A549 (cell line): ENCODE measurements around the gene LUZP1. TPM values are rescaled to one million over a fixed set of nuclear protein-coding genes. Genes with fewer than 3 reads are reported as not detected.
A peak's percentile ranks its signal among the peaks of the same experiment; 100 is the strongest.

Experiments used
- ATAC-seq, 2 experiments: fragments of 200-7000 bp in 1 of 2; fragments of >200 bp in 1 of 2; cut with Nextera tagmentation in 1 of 2; cut with Tn5 transposase in 1 of 2; 3 replicates each; pipeline versions ENCODE4 v1.8.0 to v1.9.1; 2018 to 2020; ENCODE audit warnings: mild to moderate bottlenecking in 1 of 2, moderate library complexity in 1 of 2
- CTCF ChIA-PET: fragments of 300-600 bp; sonication (Branson Sonifier 250); formaldehyde crosslinking; extraction: SDS; loops from one replicate; lab custom pipeline; 2021; ENCODE audit warnings: antibody characterized with exemption, inconsistent platforms; lab: Yijun Ruan, JAX
- POLR2A ChIA-PET: fragments of 350-600 bp; formaldehyde crosslinking; extraction: SDS; loops from one replicate; lab custom pipeline; 2021; ENCODE audit warnings: antibody characterized with exemption, inconsistent platforms; lab: Yijun Ruan, JAX
- DNase-seq, 2 experiments: peaks; one replicate each; pipeline versions ENCODE4 v3.0.0 to v3.0.0-alpha.2; 2011 to 2016; ENCODE audit warnings: low read depth in 1 of 2, low spot score in 1 of 2
- FAIRE-seq: peaks from 2 replicates; lab custom pipeline; 2011; peaks lifted over from hg19 to GRCh38; lab: Jason Lieb, UNC
- H3K27ac ChIP-seq, 2 experiments: fragments of >200 bp; sonication (Bioruptor Twin); formaldehyde crosslinking; 3 replicates each; pipeline ENCODE4 v1.5.1; 2016 to 2017
- H3K4me1 ChIP-seq: fragments of >200 bp; sonication (Bioruptor Twin); formaldehyde crosslinking; 3 replicates; pipeline ENCODE4 v1.6.1; 2016
- H3K4me2 ChIP-seq: fragments of >200 bp; sonication (Bioruptor Twin); formaldehyde crosslinking; 3 replicates; pipeline ENCODE4 v1.6.1; 2016
- H3K4me3 ChIP-seq: fragments of >200 bp; sonication (Bioruptor Twin); formaldehyde crosslinking; 3 replicates; pipeline ENCODE4 v1.5.1; 2016
- H3K9me3 ChIP-seq: fragments of >200 bp; sonication (Bioruptor Twin); formaldehyde crosslinking; 3 replicates; pipeline ENCODE4 v1.6.1; 2016
- BHLHE40 ChIP-seq: IDR thresholded peaks from 2 replicates; pipeline ENCODE4 v1.6.1; 2012; ENCODE audit warnings: low read depth, low read length, inconsistent platforms
- CBX8 ChIP-seq: fragments of 200-600 bp; sonication (generic); IDR thresholded peaks from 2 replicates; pipeline ENCODE4 v1.6.1; 2016
- EHF ChIP-seq: fragments of 250-450 bp; sonication (Bioruptor Pico); IDR thresholded peaks from 2 replicates; pipeline ENCODE4 v1.5.0; 2020; ENCODE audit warnings: mild to moderate bottlenecking
- EHMT2 ChIP-seq: fragments of 200-600 bp; sonication (generic); IDR thresholded peaks from 2 replicates; pipeline ENCODE4 v1.6.1; 2016; ENCODE audit warnings: antibody characterized with exemption, low read depth, mild to moderate bottlenecking, moderate library complexity
- FOSL2 ChIP-seq, 2 experiments: fragments of 450-650 bp in 1 of 2; fragments of >200 bp in 1 of 2; sonication (Bioruptor Twin) in 1 of 2; formaldehyde crosslinking; IDR thresholded peaks; 2 replicates each; pipeline versions ENCODE4 v1.5.0 to v1.6.1; 2016 to 2020; ENCODE audit warnings: mild to moderate bottlenecking in 1 of 2, moderate library complexity in 1 of 2
- FOXS1 ChIP-seq: fragments of 250-450 bp; sonication (Bioruptor Pico); IDR thresholded peaks from 2 replicates; pipeline ENCODE4 v1.5.0; 2020; ENCODE audit warnings: mild to moderate bottlenecking, moderate library complexity
- GATA3 ChIP-seq: IDR thresholded peaks from 2 replicates; pipeline ENCODE4 v1.6.1; 2012; ENCODE audit warnings: borderline replicate concordance
- HDAC2 ChIP-seq: fragments of 200-600 bp; sonication (generic); IDR thresholded peaks from 2 replicates; pipeline ENCODE4 v1.6.1; 2016
- HEYL ChIP-seq: fragments of 250-450 bp; sonication (Bioruptor Pico); IDR thresholded peaks from 2 replicates; pipeline ENCODE4 v1.8.0; 2021; ENCODE audit warnings: mild to moderate bottlenecking, moderate library complexity
- HOXA7 ChIP-seq: fragments of 250-450 bp; sonication (Bioruptor Pico); IDR thresholded peaks from 2 replicates; pipeline ENCODE4 v1.5.0; 2020; ENCODE audit warnings: mild to moderate bottlenecking, moderate library complexity
- HOXB13 ChIP-seq: fragments of 250-450 bp; sonication (Bioruptor Pico); IDR thresholded peaks from 2 replicates; pipeline ENCODE4 v1.5.0; 2020; ENCODE audit warnings: low read depth, mild to moderate bottlenecking, moderate library complexity
- HOXB5 ChIP-seq: fragments of 250-450 bp; sonication (Bioruptor Pico); IDR thresholded peaks from 2 replicates; pipeline ENCODE4 v1.5.0; 2020; ENCODE audit warnings: mild to moderate bottlenecking, moderate library complexity
- JUNB ChIP-seq: fragments of >200 bp; sonication (Bioruptor Twin); formaldehyde crosslinking; IDR thresholded peaks from 2 replicates; pipeline ENCODE4 v1.6.1; 2016
- KDM1A ChIP-seq: fragments of 200-600 bp; sonication (generic); IDR thresholded peaks from 2 replicates; pipeline ENCODE4 v1.6.1; 2016; ENCODE audit warnings: low read depth, mild to moderate bottlenecking
- MAFK ChIP-seq: fragments of 450-650 bp; IDR thresholded peaks from 2 replicates; pipeline ENCODE4 v1.6.1; 2014; ENCODE audit not compliant: partially characterized antibody
- NFE2L2 ChIP-seq: fragments of 150-350 bp; conservative IDR thresholded peaks from 2 replicates; pipeline ENCODE4 v1.6.1; 2014; ENCODE audit warnings: low read length
- NR3C1 ChIP-seq: fragments of >200 bp; sonication (Bioruptor Twin); formaldehyde crosslinking; IDR thresholded peaks from 3 replicates; pipeline ENCODE4 v1.6.1; 2017
- RFX5 ChIP-seq: fragments of 450-650 bp; IDR thresholded peaks from 2 replicates; pipeline ENCODE4 v1.7.1; 2014; ENCODE audit warnings: antibody characterized with exemption, mild to moderate bottlenecking, moderate library complexity
- RNF2 ChIP-seq: fragments of 200-600 bp; sonication (generic); IDR thresholded peaks from 2 replicates; pipeline ENCODE4 v1.6.1; 2016; ENCODE audit warnings: low read depth, mild to moderate bottlenecking, antibody characterized with exemption, moderate library complexity, borderline replicate concordance
- SREBF2 ChIP-seq: fragments of 450-650 bp; IDR thresholded peaks from 2 replicates; pipeline ENCODE4 v1.6.1; 2014; ENCODE audit warnings: mild to moderate bottlenecking, moderate library complexity
- TP53 ChIP-seq: fragments of 250-450 bp; sonication (Bioruptor Pico); IDR thresholded peaks from 2 replicates; pipeline ENCODE4 v1.5.0; 2021; ENCODE audit warnings: mild to moderate bottlenecking, moderate library complexity
- ZNF302 ChIP-seq: fragments of 250-450 bp; sonication (Bioruptor Pico); IDR thresholded peaks from 2 replicates; pipeline ENCODE4 v1.9.0; 2021; ENCODE audit warnings: inconsistent platforms, mild to moderate bottlenecking, moderate library complexity
- WGBS: methylation state at CpG from one replicate; pipeline ENCODE4 v1.1.6; 2017; ENCODE audit errors: missing lambda C conversion rate; 5-methylcytosine and 5-hydroxymethylcytosine counted together
- polyA plus RNA-seq, 4 experiments: library from polyadenylated mRNA; depleted of rRNA in 3 of 4; stranded (reverse); fragments of >200 nt; fragmentation: RNase III in 1 of 4; extraction: RNeasy Plus Mini Kit Qiagen cat#74134 plus additional on column Dnase treatment in 1 of 4; gene quantifications; 2 replicates in 3 of 4; 3 replicates in 1 of 4; pipeline ENCODE4 v1.2.3, GENCODE V29; 2011 to 2017
- TF ChIP-seq, protein P1 (sequence below): fragments of >200 bp; sonication (Bioruptor Twin); formaldehyde crosslinking; IDR thresholded peaks from 3 replicates; pipeline ENCODE4 v1.5.1; 2016
- TF ChIP-seq, protein P2 (sequence below): fragments of 250-450 bp; sonication (Bioruptor Pico); IDR thresholded peaks from 2 replicates; pipeline ENCODE4 v1.5.0; 2021; ENCODE audit warnings: mild to moderate bottlenecking, moderate library complexity, borderline replicate concordance
- TF ChIP-seq, protein P3 (sequence below): fragments of >200 bp; sonication (Bioruptor Twin); formaldehyde crosslinking; IDR thresholded peaks from 2 replicates; pipeline ENCODE4 v1.6.1; 2016
- TF ChIP-seq, protein P4 (sequence below): fragments of >200 bp; sonication (Bioruptor Twin); formaldehyde crosslinking; IDR thresholded peaks from 3 replicates; pipeline ENCODE4 v1.6.1; 2016
- TF ChIP-seq, protein P5 (sequence below): IDR thresholded peaks from 2 replicates; pipeline ENCODE4 v1.6.1; 2012
- TF ChIP-seq, protein P6 (sequence below): fragments of 250-450 bp; sonication (Bioruptor Pico); IDR thresholded peaks from 2 replicates; pipeline ENCODE4 v1.5.0; 2020; ENCODE audit warnings: low read depth, mild to moderate bottlenecking, moderate library complexity

The LUZP1 gene
- polyA plus RNA-seq, 2 of the 4 experiments (the other 2 are of a cell fraction), result 18.2 to 26.2 TPM

DNA sequence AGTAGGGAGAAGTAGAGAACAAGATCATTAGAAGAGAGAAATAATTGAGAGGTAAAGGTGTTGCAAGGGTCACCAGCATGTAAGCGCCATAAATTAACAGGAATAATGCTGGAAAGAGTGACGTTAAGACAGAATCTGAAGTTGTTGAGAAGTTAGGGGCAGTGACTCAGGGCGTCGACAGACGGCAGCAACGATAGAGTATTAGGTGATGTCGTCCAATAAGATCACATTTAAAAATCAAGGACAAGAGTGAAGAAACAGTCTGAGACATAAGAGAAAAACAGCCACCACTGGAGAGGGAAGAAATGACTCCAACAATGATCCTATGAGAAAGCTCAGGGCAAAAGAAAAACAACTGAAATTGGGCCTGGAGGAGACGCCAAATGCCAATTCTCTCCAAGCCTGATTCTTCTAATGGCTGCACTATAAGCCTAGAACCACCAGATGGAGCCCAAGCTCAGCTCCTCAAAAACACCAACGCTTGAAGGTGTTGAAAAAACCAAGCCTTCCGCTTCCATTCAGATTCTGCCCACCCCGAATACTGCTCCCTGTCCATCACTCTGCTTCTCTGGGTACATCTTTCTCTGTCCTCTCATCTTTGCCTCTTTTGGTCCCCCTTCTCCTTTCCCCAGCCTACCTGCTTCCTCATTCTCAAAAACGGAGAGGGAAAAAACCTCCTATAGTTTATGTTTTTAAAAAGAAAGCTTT, 70.0 kb downstream of the LUZP1 start (continued):
- TF ChIP-seq, protein P1, sequence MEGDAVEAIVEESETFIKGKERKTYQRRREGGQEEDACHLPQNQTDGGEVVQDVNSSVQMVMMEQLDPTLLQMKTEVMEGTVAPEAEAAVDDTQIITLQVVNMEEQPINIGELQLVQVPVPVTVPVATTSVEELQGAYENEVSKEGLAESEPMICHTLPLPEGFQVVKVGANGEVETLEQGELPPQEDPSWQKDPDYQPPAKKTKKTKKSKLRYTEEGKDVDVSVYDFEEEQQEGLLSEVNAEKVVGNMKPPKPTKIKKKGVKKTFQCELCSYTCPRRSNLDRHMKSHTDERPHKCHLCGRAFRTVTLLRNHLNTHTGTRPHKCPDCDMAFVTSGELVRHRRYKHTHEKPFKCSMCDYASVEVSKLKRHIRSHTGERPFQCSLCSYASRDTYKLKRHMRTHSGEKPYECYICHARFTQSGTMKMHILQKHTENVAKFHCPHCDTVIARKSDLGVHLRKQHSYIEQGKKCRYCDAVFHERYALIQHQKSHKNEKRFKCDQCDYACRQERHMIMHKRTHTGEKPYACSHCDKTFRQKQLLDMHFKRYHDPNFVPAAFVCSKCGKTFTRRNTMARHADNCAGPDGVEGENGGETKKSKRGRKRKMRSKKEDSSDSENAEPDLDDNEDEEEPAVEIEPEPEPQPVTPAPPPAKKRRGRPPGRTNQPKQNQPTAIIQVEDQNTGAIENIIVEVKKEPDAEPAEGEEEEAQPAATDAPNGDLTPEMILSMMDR, result peak; percentile 82
- TF ChIP-seq HOXB5 (CRISPR knock-in tag), result no peak

DNA sequence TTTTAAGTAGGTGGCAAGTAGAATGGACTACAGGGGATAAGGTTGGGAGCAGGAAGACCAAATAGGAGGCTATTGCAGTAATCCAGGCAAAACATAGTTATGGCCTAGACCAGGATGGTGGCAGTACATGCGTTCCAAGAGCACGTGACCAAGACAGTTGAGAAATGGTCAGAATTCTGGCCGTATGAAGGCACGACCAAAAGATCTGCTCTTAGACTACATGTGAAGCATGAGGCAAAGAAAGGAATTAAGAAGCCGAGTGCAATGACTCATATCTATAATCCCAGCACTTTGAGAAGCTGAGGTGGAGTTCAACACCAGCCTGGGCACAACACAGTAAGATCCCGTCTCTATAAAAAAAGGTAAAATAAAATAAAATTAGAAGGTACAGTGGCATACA, 71.3 kb downstream of the LUZP1 start:
- TF ChIP-seq TP53 (no peak), HOXA7 (CRISPR knock-in tag) (no peak), GATA3 (no peak), HEYL (CRISPR knock-in tag) (no peak), EHF (no peak), FOXS1 (CRISPR knock-in tag) (no peak), FOSL2 (IDR thresholded peaks at IDR 0.05) (no peak), FOSL2 (CRISPR knock-in tag; IDR thresholded peaks at IDR 0.05) (no peak), HDAC2 (no peak), NFE2L2 (no peak), JUNB (no peak), HOXB5 (CRISPR knock-in tag) (no peak), NR3C1 (no peak), HOXB13 (CRISPR knock-in tag) (no peak), RFX5 (no peak), ZNF302 (CRISPR knock-in tag) (no peak), EHMT2 (no peak)
- TF ChIP-seq, protein P2, sequence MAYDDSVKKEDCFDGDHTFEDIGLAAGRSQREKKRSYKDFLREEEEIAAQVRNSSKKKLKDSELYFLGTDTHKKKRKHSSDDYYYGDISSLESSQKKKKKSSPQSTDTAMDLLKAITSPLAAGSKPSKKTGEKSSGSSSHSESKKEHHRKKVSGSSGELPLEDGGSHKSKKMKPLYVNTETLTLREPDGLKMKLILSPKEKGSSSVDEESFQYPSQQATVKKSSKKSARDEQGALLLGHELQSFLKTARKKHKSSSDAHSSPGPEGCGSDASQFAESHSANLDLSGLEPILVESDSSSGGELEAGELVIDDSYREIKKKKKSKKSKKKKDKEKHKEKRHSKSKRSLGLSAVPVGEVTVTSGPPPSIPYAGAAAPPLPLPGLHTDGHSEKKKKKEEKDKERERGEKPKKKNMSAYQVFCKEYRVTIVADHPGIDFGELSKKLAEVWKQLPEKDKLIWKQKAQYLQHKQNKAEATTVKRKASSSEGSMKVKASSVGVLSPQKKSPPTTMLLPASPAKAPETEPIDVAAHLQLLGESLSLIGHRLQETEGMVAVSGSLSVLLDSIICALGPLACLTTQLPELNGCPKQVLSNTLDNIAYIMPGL (CRISPR knock-in tag), result no peak
- TF ChIP-seq, protein P3, sequence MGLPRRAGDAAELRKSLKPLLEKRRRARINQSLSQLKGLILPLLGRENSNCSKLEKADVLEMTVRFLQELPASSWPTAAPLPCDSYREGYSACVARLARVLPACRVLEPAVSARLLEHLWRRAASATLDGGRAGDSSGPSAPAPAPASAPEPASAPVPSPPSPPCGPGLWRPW, result no peak
- TF ChIP-seq, protein P4, sequence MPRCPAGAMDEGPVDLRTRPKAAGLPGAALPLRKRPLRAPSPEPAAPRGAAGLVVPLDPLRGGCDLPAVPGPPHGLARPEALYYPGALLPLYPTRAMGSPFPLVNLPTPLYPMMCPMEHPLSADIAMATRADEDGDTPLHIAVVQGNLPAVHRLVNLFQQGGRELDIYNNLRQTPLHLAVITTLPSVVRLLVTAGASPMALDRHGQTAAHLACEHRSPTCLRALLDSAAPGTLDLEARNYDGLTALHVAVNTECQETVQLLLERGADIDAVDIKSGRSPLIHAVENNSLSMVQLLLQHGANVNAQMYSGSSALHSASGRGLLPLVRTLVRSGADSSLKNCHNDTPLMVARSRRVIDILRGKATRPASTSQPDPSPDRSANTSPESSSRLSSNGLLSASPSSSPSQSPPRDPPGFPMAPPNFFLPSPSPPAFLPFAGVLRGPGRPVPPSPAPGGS, result no peak
- Histone ChIP-seq H3K4me3 (no peak overlapping the region), H3K27ac (no peak overlapping the region), H3K4me2 (no peak overlapping the region), H3K4me1 (peaks cover 49% of the 10 kb centered on the region), H3K9me3 (no peaks in the 10 kb centered on the region)
- WGBS, result 85% methylated on average over 6 of the region's 6 CpGs
- POLR2A ChIA-PET, result no interaction called here
- CTCF ChIA-PET, result interaction anchor here (1.1 to 9.2 kb wide), 7 partner anchors 8 to 176 kb away, joined by 3 to 203 read pairs (median 6); no protein-coding TSS in a partner anchor
- FAIRE-seq, result no peak
- DNase-seq, result no peak
- no peak for ATAC-seq

DNA sequence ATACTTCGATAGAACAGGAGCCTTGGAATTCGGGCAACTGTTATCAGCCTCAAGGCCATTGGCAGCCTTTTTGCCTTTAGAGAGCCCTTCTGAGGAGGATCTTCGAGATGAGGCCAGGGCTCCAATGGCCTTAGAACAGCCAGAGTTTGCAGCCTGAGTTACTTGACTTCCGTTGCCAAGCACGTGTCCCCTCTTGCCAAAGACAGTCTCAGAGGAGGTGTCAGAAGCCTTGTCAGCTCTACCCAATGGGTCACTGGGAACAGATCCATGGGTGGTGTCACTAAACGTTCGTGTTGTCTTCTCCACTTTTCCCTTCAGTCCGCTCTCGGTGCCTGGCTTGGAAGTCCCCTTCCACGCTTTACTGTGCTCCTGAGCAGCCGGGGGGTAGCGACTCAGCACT, 76.2 kb downstream of the LUZP1 start:
- FAIRE-seq, result no peak
- no peak for TF ChIP-seq CBX8
- TF ChIP-seq HEYL (CRISPR knock-in tag), result no peak
- TF ChIP-seq HOXA7 (CRISPR knock-in tag), result no peak
- TF ChIP-seq RFX5, result no peak
- TF ChIP-seq HOXB5 (CRISPR knock-in tag), result no peak
- TF ChIP-seq, protein P5, sequence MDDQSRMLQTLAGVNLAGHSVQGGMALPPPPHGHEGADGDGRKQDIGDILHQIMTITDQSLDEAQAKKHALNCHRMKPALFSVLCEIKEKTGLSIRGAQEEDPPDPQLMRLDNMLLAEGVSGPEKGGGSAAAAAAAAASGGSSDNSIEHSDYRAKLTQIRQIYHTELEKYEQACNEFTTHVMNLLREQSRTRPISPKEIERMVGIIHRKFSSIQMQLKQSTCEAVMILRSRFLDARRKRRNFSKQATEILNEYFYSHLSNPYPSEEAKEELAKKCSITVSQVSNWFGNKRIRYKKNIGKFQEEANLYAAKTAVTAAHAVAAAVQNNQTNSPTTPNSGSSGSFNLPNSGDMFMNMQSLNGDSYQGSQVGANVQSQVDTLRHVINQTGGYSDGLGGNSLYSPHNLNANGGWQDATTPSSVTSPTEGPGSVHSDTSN, result no peak
- TF ChIP-seq RNF2, result no peak
- no peak for TF ChIP-seq MAFK
- TF ChIP-seq SREBF2, result no peak
- TF ChIP-seq, protein P6, sequence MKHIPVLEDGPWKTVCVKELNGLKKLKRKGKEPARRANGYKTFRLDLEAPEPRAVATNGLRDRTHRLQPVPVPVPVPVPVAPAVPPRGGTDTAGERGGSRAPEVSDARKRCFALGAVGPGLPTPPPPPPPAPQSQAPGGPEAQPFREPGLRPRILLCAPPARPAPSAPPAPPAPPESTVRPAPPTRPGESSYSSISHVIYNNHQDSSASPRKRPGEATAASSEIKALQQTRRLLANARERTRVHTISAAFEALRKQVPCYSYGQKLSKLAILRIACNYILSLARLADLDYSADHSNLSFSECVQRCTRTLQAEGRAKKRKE, result no peak
- TF ChIP-seq, protein P3, result no peak
- no peak for TF ChIP-seq HOXB13 (CRISPR knock-in tag)
- no peak for TF ChIP-seq KDM1A
- TF ChIP-seq BHLHE40, result no peak

More for the DNA sequence above, 76.2 kb downstream of the LUZP1 start:
- 90% methylated on average over 12 of the region's 12 CpGs for WGBS
- peaks cover 6% of the 10 kb centered on the region; the same call in 2 of the 3 replicates for H3K4me1 ChIP-seq
- ChIA-PET CTCF (interaction anchor here (1.5 to 9.2 kb wide), 5 partner anchors 12 to 118 kb away, joined by 3 to 203 read pairs (median 9); no protein-coding TSS in a partner anchor), POLR2A (no interaction called here)
- no peak overlapping the region for H3K4me2 ChIP-seq
- no peak overlapping the region for H3K4me3 ChIP-seq
- no peak for ATAC-seq
- no peak overlapping the region for H3K27ac ChIP-seq
- no peak for DNase-seq
- no peaks in the 10 kb centered on the region for H3K9me3 ChIP-seq
